Esophagus squamous epithelium (tissue), 5 donors: Measurements from ENCODE around the gene CLEC2A. TPM values are rescaled to one million over a fixed set of nuclear protein-coding genes. Genes with fewer than 3 reads are reported as not detected.
"Not testable (repeated sequence)": the region's sequence is repeated elsewhere in the genome, so short reads cannot be mapped to it uniquely, and the experiment has no call there.

Experiments used
- DNase-seq: peaks from one replicate; lab custom pipeline; 2025; lab: John Stamatoyannopoulos, UW
- H3K27ac ChIP-seq, 4 donors: fragments of 200-600 bp; sonication (generic); one replicate each; pipeline ENCODE4 v1.5.1; 2016 to 2019; ENCODE audit warnings: mild to moderate bottlenecking in 1 of 4
- H3K27me3 ChIP-seq, 4 donors: fragments of 200-600 bp; sonication (generic); 1 replicate in 3 of 4; 2 replicates in 1 of 4; pipeline versions ENCODE4 v1.5.1 to v1.6.0; 2017 to 2021; ENCODE audit warnings: antibody characterized with exemption in 1 of 4
- H3K36me3 ChIP-seq, 3 donors: fragments of 200-600 bp; sonication (generic); one replicate each; pipeline ENCODE4 v1.5.1; 2016 to 2019
- H3K4me1 ChIP-seq, 3 donors: fragments of 200-600 bp; sonication (generic); one replicate each; pipeline ENCODE4 v1.5.1; 2017 to 2019
- H3K4me3 ChIP-seq, 4 donors: fragments of 200-600 bp; sonication (generic); 1 replicate in 3 of 4; 2 replicates in 1 of 4; pipeline ENCODE4 v1.5.1; 2016 to 2019; ENCODE audit warnings: mild to moderate bottlenecking in 2 of 4, moderate library complexity in 1 of 4
- H3K9me3 ChIP-seq, 3 donors: fragments of 200-600 bp; sonication (generic); one replicate each; pipeline ENCODE4 v1.5.1; 2016 to 2019
- CTCF ChIP-seq, 6 experiments: fragments of 450-650 bp in 4 of 6; fragments of 200-600 bp in 2 of 6; sonication (generic) in 2 of 6; IDR thresholded peaks; one replicate each; pipeline ENCODE4 v1.5.1; 2016 to 2019; ENCODE audit warnings: antibody characterized with exemption in 6 of 6, mild to moderate bottlenecking in 4 of 6, moderate library complexity in 4 of 6
- POLR2A ChIP-seq, 4 donors: fragments of 450-650 bp; IDR thresholded peaks; one replicate each; pipeline ENCODE4 v1.6.1; 2017; ENCODE audit warnings: antibody characterized with exemption in 4 of 4, mild to moderate bottlenecking in 4 of 4, moderate library complexity in 3 of 4
- WGBS, 2 donors: methylation state at CpG; one replicate each; pipeline ENCODE4 v1.1.5; 2018; 5-methylcytosine and 5-hydroxymethylcytosine counted together
- intact Hi-C: fragments of 100-400 bp; cut with DNase I; formaldehyde crosslinking; loops from one replicate; pipeline ENCODE4 v1.15.0; 2022
- total RNA-seq, 4 donors: library from RNA; depleted of rRNA; stranded (reverse); fragments of >200 nt; gene quantifications; one replicate each; pipeline ENCODE4 v1.1.0, GENCODE V29; 2016
- donor health status: DM: yes; HTN: yes; CAD: no.

Gene CLEC2A
- not detected for total RNA-seq

- no peaks in the 10 kb centered on the region for H3K36me3 ChIP-seq
- DNase-seq = no peak
- H3K4me1 ChIP-seq = peaks cover 0 to 13% (median 0%) of the 10 kb centered on the region in 3 donors
- no peak within 1 kb of the TSS for H3K4me3 ChIP-seq
- H3K27me3 ChIP-seq = no peaks in the 10 kb centered on the region
- WGBS, 2 donors = 78 to 84% methylated on average over 6 of the region's 6 CpGs
- peak within 1 kb of the TSS in 1 of 4 donors; percentile 26 for H3K27ac ChIP-seq
- intact Hi-C loops = no loop called here
- H3K9me3 ChIP-seq = no peaks in the 10 kb centered on the region
- no peak for TF ChIP-seq POLR2A (IDR thresholded peaks at IDR 0.05)
- no peak for TF ChIP-seq CTCF (IDR thresholded peaks at IDR 0.05)
Measured at GRCh38 chr12:9932270-9932669, at the start of gene CLEC2A. CLEC2A (minus strand) TSS chr12:9932370; CDS start chr12:9932329, 41 bp downstream.

GRCh38 chr12:9980126-9980525, 48.0 kb upstream of the CLEC2A start:
- 69 to 83% methylated on average over 3 of the region's 3 CpGs for WGBS, 2 donors
- DNase-seq = no peak
- H3K36me3 ChIP-seq = no peaks in the 10 kb centered on the region
- no peaks in the 10 kb centered on the region for H3K4me1 ChIP-seq
- TF ChIP-seq POLR2A (IDR thresholded peaks at IDR 0.05) (no peak), CTCF (IDR thresholded peaks at IDR 0.05) (no peak)
- H3K4me3 ChIP-seq = no peak overlapping the region
- no peaks in the 10 kb centered on the region for H3K27me3 ChIP-seq
- H3K9me3 ChIP-seq = no peaks in the 10 kb centered on the region
- intact Hi-C loops = no loop called here
- no peak overlapping the region for H3K27ac ChIP-seq

GRCh38 chr12:9977916-9978315, 45.7 kb upstream of the CLEC2A start:
- TF ChIP-seq CTCF (IDR thresholded peaks at IDR 0.05) = no peak
- TF ChIP-seq POLR2A (IDR thresholded peaks at IDR 0.05) = no peak
- Histone ChIP-seq H3K27ac (no peak overlapping the region), H3K27me3 (no peaks in the 10 kb centered on the region), H3K36me3 (no peaks in the 10 kb centered on the region), H3K4me3 (no peak overlapping the region), H3K4me1 (no peaks in the 10 kb centered on the region), H3K9me3 (no peaks in the 10 kb centered on the region)
- no peak for DNase-seq
- intact Hi-C loops = no loop called here

GRCh38 chr12:9976626-9977025, 44.5 kb upstream of the CLEC2A start:
- WGBS, 2 donors = 61% methylated on average over 5 of the region's 5 CpGs
- H3K9me3 ChIP-seq, DNase-seq, H3K4me3 ChIP-seq, H3K27me3 ChIP-seq, H3K27ac ChIP-seq, H3K4me1 ChIP-seq, H3K36me3 ChIP-seq, intact Hi-C loops: not testable (repeated sequence)

- Histone ChIP-seq H3K27me3 (no peaks in the 10 kb centered on the region), H3K36me3 (no peaks in the 10 kb centered on the region), H3K4me3 (no peak overlapping the region), H3K4me1 (no peaks in the 10 kb centered on the region), H3K9me3 (no peaks in the 10 kb centered on the region), H3K27ac (no peak overlapping the region)
- DNase-seq = no peak
- 76 to 94% methylated on average over 1 of the region's 2 CpGs for WGBS, 2 donors
- TF ChIP-seq CTCF (IDR thresholded peaks at IDR 0.05) = no peak
- TF ChIP-seq POLR2A (IDR thresholded peaks at IDR 0.05) = no peak
- intact Hi-C loops = no loop called here
Measured at GRCh38 chr12:9975614-9976013, 43.4 kb upstream of the CLEC2A start.

- H3K36me3 ChIP-seq, intact Hi-C loops, H3K9me3 ChIP-seq, DNase-seq, H3K27ac ChIP-seq, H3K27me3 ChIP-seq, H3K4me1 ChIP-seq, H3K4me3 ChIP-seq: not testable (repeated sequence)
- 93 to 94% methylated on average over 2 of the region's 2 CpGs for WGBS, 2 donors
Measured at GRCh38 chr12:9974731-9975130, 42.6 kb upstream of the CLEC2A start.
